GM12872 (cell line): ENCODE data around the gene C20orf144.

Source experiments
- CTCF ChIP-seq: IDR thresholded peaks from 3 replicates; pipeline ENCODE4 v1.5.1; 2011; ENCODE audit warnings: low read depth, mild to moderate bottlenecking, low read length, moderate library complexity; ENCODE audit not compliant: insufficient read depth

The C20orf144 gene

GRCh38 chr20:33656783-33657703 lies 5.1 kb upstream of the C20orf144 start:
- TF ChIP-seq CTCF, result no peak

DNA sequence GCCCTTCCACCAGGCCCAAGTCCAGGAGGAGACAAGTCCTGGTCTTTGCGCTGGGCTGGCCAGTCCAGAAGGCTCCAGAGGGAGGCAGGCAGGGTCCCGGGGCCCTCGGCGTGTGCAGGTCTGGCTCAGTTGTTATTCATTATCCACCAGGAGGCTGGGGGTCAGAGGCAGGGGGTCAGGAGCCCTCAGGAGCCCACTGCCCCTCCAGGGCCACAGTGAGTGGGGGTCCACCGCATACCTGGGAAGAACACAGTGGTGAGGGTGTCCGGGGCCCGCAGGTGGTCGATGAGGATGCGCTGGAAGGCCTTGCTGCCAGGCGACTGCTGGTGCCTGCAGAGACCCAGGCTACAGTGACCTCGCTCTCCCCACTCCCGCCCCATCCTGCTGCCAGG lies 4.4 kb upstream of the C20orf144 start:
- TF ChIP-seq CTCF, result no peak

- no peak for TF ChIP-seq CTCF
Observed at GRCh38 chr20:33658510-33658909, 3.6 kb upstream of the C20orf144 start.

GRCh38 chr20:33658929-33659328 lies 3.2 kb upstream of the C20orf144 start:
- TF ChIP-seq CTCF, result no peak

GRCh38 chr20:33659341-33660034 lies 2.6 kb upstream of the C20orf144 start:
- no peak for TF ChIP-seq CTCF

DNA sequence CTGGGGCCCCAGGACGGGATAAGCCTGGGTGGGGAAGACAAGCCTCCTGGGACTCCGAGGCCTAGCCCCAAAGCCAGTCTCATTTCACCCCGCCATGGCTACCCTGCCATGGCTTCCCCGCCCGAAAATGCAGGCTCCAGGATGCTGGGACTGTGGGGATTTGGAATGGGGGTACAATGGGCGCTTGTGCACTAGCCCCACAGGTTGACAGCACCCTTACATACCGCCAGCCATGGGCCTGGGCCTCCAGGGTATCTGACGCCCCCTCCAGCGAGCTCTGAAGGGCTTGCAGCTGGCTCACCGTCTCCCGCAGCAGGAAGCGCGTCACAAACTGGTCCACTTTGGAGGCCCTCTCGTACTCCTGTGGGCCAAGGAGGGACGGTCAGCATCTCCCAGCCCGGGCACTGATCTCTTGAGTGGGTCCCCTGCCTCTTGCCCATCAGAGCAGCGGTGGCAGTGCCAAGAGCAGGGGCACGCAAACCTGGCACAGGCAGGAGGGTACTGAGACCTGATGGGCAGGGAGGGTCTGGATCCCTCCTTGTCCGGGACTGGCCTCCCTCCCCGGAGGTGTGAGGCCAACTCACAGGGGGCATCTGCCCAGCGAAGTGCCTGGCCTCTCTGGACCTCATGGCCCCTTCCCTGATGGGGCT lies 2.0 kb upstream of the C20orf144 start:
- no peak for TF ChIP-seq CTCF

DNA sequence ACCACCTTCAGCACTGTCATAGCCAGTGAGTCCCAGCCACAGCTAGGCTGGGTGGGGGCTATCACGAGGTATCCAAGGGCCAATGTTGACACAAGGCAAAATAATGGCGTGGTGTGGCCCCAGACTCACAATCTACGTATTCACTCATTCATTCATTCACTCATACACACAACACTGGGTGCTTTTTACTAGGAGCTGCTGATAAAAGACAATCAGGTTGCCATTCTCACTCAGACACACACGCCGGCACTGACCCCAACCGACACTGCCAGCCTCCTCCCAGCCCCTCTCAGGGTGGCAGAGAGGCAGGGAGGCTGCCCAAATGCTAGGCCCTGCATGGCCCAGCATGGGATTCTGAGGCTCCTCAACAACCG lies 1.5 kb upstream of the C20orf144 start:
- TF ChIP-seq CTCF, result no peak
